Upper lobe of left lung (tissue), 4 donors: ENCODE measurements around the gene DSP.

Experiments used
- CTCF ChIP-seq, 6 experiments: fragments of 450-650 bp in 4 of 6; fragments of 200-600 bp in 2 of 6; sonication (generic) in 2 of 6; IDR thresholded peaks; one replicate each; pipeline ENCODE4 v1.5.1; 2016 to 2019; ENCODE audit warnings: antibody characterized with exemption in 6 of 6
- EP300 ChIP-seq, 4 donors: sonication (generic); formaldehyde crosslinking; IDR thresholded peaks; one replicate each; pipeline ENCODE4 v1.5.1; 2017; ENCODE audit warnings: antibody characterized with exemption in 4 of 4, control low read depth in 2 of 4
- POLR2AphosphoS5 ChIP-seq, 2 donors: sonication (generic); formaldehyde crosslinking; IDR thresholded peaks; one replicate each; pipeline ENCODE4 v1.5.1; 2017; ENCODE audit warnings: antibody characterized with exemption in 2 of 2

- TF ChIP-seq CTCF (IDR thresholded peaks at IDR 0.05) (no peak), EP300 (IDR thresholded peaks at IDR 0.05) (no peak), POLR2AphosphoS5 (IDR thresholded peaks at IDR 0.05) (no peak)
These were observed 47.0 kb downstream of the DSP start for GRCh38 chr6:7588506-7588905.
